Subcutaneous abdominal adipose tissue (tissue), 5 donors: Measurements from ENCODE around the gene TULP3.

ENCODE experiments used
- H3K27ac ChIP-seq: one replicate; pipeline ENCODE4 v1.7.0; 2013; ENCODE audit warnings: low read depth, mild to moderate bottlenecking, inconsistent platforms, low read length, moderate library complexity
- H3K27me3 ChIP-seq, 5 donors: one replicate each; pipeline ENCODE4 v1.7.0; 2013; ENCODE audit warnings: low read length in 5 of 5, inconsistent platforms in 1 of 5; ENCODE audit not compliant: control insufficient read depth in 5 of 5, insufficient read depth in 4 of 5
- H3K36me3 ChIP-seq, 5 donors: one replicate each; pipeline ENCODE4 v1.7.0; 2013; ENCODE audit warnings: low read length in 5 of 5; ENCODE audit not compliant: control insufficient read depth in 5 of 5, insufficient read depth in 5 of 5
- H3K4me1 ChIP-seq, 5 donors: one replicate each; pipeline ENCODE4 v1.7.0; 2013; ENCODE audit warnings: low read length in 5 of 5, mild to moderate bottlenecking in 3 of 5, moderate library complexity in 1 of 5; ENCODE audit not compliant: control insufficient read depth in 5 of 5, insufficient read depth in 5 of 5
- H3K4me3 ChIP-seq, 5 donors: one replicate each; pipeline ENCODE4 v1.7.0; 2013; ENCODE audit warnings: low read length in 5 of 5, low read depth in 1 of 5
- H3K9ac ChIP-seq, 5 donors: one replicate each; pipeline ENCODE4 v1.7.0; 2013; ENCODE audit warnings: low read length in 5 of 5, mild to moderate bottlenecking in 4 of 5, moderate library complexity in 3 of 5
- H3K9me3 ChIP-seq, 5 donors: one replicate each; pipeline ENCODE4 v1.7.0; 2013; ENCODE audit warnings: low read length in 5 of 5; ENCODE audit not compliant: control insufficient read depth in 5 of 5
- donor health status: healthy.
- donor health status: healthy.
- donor health status: healthy.
- donor health status: healthy.
- donor health status: healthy.

TULP3 gene

DNA sequence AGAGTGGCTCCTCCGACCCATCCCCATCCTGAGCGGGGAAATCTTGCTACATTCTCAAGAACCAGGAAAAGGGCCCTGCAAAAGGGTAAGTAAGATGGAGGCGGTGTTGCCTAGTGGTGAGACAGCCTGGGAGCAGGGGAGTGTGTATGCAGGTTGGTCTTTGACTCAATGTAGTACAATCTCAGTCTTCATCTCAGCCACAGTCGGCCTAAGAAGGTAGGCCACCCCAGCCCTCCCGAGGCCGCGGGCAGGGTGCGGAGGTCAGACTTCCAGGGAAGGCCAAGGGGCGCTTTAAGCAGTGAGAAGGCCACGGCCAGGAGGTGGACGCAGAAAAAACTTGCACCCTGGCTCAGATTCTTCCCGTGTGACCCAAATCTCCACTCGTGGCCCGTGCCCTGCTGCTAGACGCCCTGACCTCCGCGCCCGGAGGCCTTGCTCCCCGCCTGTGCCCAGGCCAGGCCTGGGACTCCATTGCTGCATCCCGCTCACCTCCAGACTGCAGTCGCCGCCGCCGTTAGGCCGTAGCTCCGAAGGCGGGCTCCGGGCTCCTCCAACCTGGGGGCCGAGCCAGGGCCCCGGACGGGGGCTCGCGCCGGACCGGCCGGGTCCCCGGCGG is 14.2 kb upstream of the TULP3 start:
- no peaks in the 10 kb centered on the region for H3K27me3 ChIP-seq
- peak overlapping the region; percentile 19 to 93 (median 74) for H3K4me3 ChIP-seq
- H3K36me3 ChIP-seq, result no peaks in the 10 kb centered on the region
- H3K9ac ChIP-seq, result peak overlapping the region in 4 of 5 donors; percentile 27 to 62 (median 50)
- H3K4me1 ChIP-seq, result peaks cover 2 to 20% (median 19%) of the 10 kb centered on the region in 5 donors
- H3K9me3 ChIP-seq, result no peaks in the 10 kb centered on the region
- no peak overlapping the region for H3K27ac ChIP-seq

DNA sequence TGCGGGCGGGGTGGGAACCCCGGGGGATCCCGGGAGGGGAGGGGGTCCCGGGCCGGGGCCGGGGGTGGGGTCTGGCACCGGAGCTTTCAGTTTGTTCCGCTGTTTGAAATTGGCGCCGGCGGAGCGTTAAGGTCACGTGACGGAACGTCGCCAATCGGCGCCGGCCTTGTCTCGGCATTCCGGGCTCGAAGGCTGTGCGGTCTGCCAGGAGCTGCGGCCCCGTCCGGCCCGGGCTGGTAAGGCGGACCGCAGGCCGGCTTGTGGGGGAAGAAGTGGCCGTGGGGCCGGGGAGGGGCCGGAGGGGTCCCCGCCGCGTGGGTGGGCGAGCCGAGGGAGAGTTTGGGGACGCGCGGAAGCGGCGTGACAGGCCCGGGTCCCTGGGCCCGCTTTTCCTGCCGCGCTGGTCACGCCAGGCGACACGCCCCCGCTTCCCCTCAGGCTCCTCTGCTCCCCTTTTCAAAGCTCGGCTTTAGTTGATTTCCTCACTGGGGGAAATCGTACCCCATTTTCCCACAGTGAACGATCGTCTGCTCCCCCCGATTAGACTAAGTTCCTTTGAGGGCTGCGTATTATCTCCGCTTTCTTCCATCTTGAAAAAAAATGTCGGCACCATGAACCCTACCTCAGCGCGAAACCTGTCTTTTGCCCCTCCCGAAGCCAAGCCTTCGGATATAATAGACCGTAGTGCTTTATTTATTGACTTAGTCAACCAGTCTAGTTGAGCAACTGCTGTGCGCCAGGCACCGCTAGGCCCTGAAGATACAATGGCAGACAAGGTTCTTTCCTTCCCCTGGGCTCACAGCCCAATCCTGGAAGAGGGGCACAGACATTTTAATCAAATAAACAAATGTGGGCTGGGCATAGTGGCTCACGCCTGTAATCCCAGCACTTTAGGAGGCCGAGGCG is 13.4 kb upstream of the TULP3 start, which contains the start of the genes FOXM1 and RHNO1:
Gene FOXM1, minus strand, starts transcription at position 128 of the 906 bp plus-strand sequence. CDS start 2,696 bp downstream, outside the sequence.
Gene RHNO1, plus strand, starts transcription at position 177 of the 906 bp plus-strand sequence. CDS start 8,144 bp downstream, outside the sequence.
- H3K9ac ChIP-seq, result peak within 1 kb of the TSS; percentile 71 to 98 (median 90)
- H3K4me1 ChIP-seq, result peaks cover 2 to 20% (median 19%) of the 10 kb centered on the region in 5 donors
- H3K27ac ChIP-seq, result peak within 1 kb of the TSS; percentile 79
- H3K9me3 ChIP-seq, result no peaks in the 10 kb centered on the region
- no peaks in the 10 kb centered on the region for H3K36me3 ChIP-seq
- peak within 1 kb of the TSS; percentile 74 to 97 (median 91) for H3K4me3 ChIP-seq
- no peaks in the 10 kb centered on the region for H3K27me3 ChIP-seq

DNA sequence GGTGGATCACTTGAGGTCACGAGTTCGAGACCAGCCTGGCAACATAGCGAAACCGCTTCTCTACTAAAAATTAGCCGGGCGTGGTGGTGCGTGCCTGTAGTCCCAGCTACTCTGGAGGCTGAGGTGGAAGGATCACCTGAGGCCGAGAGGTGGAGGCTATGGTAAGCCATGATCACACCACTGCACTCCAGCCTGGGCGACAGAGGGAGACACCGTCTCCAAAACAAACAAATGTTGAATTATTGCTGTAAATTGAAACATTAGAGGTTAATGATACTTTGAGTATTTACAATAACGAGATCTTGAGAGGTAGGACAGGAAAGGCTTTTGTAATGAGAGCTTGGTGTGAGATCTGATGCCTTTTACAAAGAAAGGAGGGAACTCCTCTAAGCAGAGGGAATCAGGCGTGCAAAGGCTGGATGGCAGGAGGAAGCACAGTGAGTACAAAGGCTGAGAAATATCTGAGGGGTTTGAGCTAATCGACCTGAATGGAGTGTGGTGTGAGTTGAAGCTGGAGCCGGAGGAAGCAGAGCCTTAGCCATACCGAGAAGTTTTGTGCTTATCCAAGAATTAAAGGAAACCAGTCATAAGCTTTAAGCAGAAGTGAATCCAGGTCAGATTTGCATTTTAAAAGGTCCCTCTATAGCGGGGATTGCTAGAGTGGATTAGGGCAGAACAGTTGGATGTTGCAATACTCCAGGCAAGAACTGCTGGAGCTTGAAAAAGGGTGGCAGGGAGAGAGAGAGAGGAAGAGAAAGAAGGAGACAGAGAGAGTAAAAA is 12.5 kb upstream of the TULP3 start:
- Histone ChIP-seq H3K27ac (peak overlapping the region; percentile 79), H3K9ac (peak overlapping the region in 4 of 5 donors; percentile 7 to 98 (median 91)), H3K27me3 (no peaks in the 10 kb centered on the region), H3K4me1 (peaks cover 2 to 20% (median 19%) of the 10 kb centered on the region in 5 donors), H3K4me3 (peak overlapping the region; percentile 74 to 97 (median 91)), H3K36me3 (no peaks in the 10 kb centered on the region), H3K9me3 (no peaks in the 10 kb centered on the region)

DNA sequence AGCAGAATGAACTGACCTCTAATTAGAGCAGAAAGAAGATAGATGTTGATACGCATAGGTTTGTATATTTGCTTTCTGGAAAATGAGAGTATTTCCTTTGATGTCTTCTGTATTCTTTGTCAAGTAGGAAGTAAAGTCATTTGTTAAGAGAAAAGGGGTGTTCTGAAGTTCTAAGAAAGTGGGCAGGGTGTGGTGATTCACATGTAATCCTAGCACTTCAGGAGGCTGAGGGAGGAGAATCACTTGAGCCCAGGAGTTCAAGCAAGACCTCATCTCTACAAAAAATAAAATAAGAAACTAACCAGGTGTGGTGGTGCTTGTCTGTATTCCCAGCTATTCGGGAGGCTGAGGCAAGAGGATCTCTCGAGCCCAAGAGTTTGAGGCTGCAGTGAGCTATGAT is 10.8 kb upstream of the TULP3 start:
- Histone ChIP-seq H3K4me1 (peaks cover 2 to 20% (median 19%) of the 10 kb centered on the region in 5 donors), H3K4me3 (no peak overlapping the region)

DNA sequence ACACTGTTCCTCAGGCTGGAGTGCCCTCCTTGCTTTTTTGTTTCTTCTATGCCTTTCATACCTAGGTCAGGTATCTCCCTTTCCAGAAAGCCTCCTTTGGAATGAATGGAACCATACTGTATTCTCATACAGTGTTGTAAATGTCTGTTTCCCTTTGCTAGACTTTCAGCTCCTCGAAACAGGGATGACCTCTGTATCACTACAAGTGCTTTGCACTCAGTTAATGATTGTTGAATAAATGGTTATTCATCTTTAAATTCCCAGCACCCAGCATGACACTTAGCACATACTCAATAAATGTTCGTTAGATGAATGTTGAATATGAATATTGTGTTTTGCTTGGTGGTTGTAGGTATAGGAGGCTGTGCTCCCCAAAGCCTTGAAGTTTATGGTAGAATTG is 5.9 kb upstream of the TULP3 start:
- Histone ChIP-seq H3K4me3 (no peak overlapping the region), H3K9me3 (no peaks in the 10 kb centered on the region), H3K27me3 (no peaks in the 10 kb centered on the region), H3K27ac (no peak overlapping the region), H3K36me3 (peaks cover 0 to 4% (median 0%) of the 10 kb centered on the region in 5 donors), H3K9ac (no peak overlapping the region), H3K4me1 (no peaks in the 10 kb centered on the region)

More for the DNA sequence above, 10.8 kb upstream of the TULP3 start:
- no peak overlapping the region for H3K27ac ChIP-seq
- H3K36me3 ChIP-seq, result no peaks in the 10 kb centered on the region
- H3K9ac ChIP-seq, result no peak overlapping the region
- H3K27me3 ChIP-seq, result no peaks in the 10 kb centered on the region
- no peaks in the 10 kb centered on the region for H3K9me3 ChIP-seq

DNA sequence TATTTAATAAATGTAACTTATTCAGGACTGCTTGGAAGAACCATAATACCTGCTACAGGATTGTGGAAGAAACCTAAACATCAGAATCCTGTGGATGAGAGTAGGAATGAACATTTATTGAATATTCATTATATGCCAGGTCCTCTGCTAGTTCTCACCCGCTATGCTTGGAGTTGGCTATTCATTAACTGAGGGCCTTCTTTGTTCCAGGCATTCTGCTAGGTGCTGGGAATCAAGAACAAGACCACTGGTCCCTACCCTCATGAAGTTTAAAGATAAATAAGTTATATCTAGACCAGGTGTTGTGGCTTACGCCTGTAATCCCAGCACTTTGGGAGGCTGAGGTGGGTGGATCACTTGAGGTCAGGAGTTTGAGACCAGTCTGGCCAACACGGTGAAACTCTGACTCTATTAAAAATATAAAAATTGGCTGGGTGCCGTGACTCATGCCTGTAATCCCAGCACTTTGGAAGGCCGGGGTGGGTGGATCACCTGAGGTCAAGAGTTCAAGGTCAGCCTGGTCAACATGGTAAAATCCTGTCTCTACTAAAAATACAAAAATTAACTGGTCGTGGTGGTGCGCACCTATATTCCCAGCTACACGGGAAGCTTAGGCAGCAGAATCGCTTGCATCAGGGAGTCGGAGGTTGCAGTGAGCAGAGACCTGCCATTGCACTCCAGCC is 3.8 kb upstream of the TULP3 start:
- H3K9me3 ChIP-seq, result no peaks in the 10 kb centered on the region
- H3K36me3 ChIP-seq, result peaks cover 0 to 4% (median 0%) of the 10 kb centered on the region in 5 donors
- H3K9ac ChIP-seq, result no peak overlapping the region
- H3K27ac ChIP-seq, result no peak overlapping the region
- peaks cover 0 to 13% (median 12%) of the 10 kb centered on the region in 5 donors for H3K4me1 ChIP-seq
- no peak overlapping the region for H3K4me3 ChIP-seq
- H3K27me3 ChIP-seq, result no peaks in the 10 kb centered on the region

DNA sequence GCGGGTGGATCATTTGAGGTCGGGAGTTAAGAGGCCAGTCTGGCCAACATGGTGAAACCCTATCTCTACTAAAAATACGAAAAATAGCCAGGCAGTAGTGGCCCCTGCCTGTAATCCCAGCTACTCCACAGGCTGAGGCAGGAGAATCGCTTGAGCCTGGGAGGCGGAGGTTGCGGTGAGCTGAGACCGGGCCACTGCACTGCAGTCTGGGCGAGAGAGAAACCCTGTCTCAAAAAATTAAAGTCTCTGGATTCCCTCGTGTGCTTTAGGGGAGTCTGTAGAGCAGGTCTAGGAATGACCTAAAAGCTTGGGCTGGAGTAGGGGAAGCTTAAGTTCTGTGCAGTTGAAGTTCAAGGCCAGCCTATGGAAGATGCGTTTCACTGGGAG is 697 bp upstream of the TULP3 start:
- H3K4me1 ChIP-seq, result peaks cover under 1 to 32% (median 26%) of the 10 kb centered on the region in 5 donors
- H3K9ac ChIP-seq, result peak overlapping the region; percentile 63 to 84 (median 74)
- peaks cover 0 to 4% (median 0%) of the 10 kb centered on the region in 5 donors for H3K36me3 ChIP-seq
- no peaks in the 10 kb centered on the region for H3K27me3 ChIP-seq
- no peaks in the 10 kb centered on the region for H3K9me3 ChIP-seq
- H3K4me3 ChIP-seq, result peak overlapping the region; percentile 70 to 91 (median 76)
- peak overlapping the region; percentile 97 for H3K27ac ChIP-seq

DNA sequence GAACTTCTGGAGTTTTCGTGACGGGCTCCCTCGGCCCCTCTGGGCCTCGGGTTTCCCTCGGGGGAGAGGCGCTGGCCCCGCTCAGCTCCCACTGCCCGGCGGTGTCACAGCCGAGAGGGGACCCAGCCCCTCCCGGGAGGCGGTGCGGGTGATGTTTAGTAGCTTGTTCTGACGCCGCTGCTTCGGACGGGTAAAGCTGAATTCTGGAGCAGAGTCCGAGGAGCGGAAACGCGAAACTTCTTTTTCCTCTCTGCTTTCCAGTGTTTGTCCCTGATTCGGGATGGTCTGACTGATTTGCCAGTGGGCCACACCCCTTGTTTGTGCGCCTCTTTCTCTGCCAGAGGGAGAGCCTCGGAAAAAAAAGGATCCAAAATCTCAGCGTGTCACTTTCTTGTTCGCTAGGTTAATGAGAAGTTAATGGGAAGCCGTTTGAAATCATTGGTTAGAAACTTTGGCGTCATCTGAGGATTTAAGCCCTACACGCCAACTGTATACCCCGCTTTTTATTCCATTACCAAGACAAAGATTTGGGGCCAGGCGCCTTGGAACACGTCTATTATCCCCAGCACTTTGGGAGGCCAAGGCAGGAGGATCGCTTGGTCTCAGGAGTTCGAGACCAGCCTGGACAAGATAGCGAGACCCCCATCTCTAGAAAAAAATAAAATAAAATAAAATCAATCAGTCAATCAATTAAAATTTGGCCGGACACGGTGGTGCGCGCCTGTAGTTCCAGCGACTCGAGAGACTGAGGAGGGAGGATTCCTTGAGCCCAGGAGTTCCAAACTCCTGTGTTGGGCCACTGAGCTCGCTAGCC is 756 bp downstream of the TULP3 start:
- peak overlapping the region; percentile 73 to 95 (median 93) for H3K9ac ChIP-seq
- peak overlapping the region; percentile 97 for H3K27ac ChIP-seq
- H3K4me1 ChIP-seq, result peaks cover 5 to 37% (median 27%) of the 10 kb centered on the region in 5 donors
- H3K9me3 ChIP-seq, result no peaks in the 10 kb centered on the region
- peak overlapping the region; percentile 71 to 91 (median 90) for H3K4me3 ChIP-seq
- peaks cover 0 to 4% (median 0%) of the 10 kb centered on the region in 5 donors for H3K36me3 ChIP-seq
- no peaks in the 10 kb centered on the region for H3K27me3 ChIP-seq
